ENCODE data around the gene MEIKIN. TPM values are rescaled to one million over a fixed set of nuclear protein-coding genes. Genes with fewer than 3 reads are reported as not detected.

MEIKIN gene
- total RNA-seq, 4 donors from 2014 or later: not detected

DNA sequence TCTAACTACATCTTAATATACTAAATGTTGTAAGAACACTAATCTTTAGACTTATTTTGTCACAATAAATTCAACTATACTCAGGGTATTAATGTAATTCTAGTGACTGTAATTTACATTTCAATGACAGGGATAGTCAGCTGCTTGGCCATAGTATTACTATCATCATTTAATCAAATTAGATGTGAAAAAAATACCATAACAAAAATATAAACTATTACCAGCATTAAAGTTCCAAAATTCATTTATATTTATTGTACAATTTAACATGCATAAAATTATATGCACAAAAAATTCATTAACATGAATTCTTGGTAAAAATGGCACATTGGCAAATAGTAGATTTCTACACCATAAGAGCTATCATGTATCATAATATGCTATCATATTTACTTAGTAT lies 177.6 kb downstream of the MEIKIN start:
- Histone ChIP-seq H3K4me3 (no peak overlapping the region), H3K27me3 (no peaks in the 10 kb centered on the region), H3K27ac (replicated peaks in 1 of 4) (no peak overlapping the region), H3K9me3 (no peaks in the 10 kb centered on the region), H3K36me3 (peaks cover 0 to 3% (median 0%) of the 10 kb centered on the region in 4 donors), H3K4me1 (peaks cover 24 to 64% (median 54%) of the 10 kb centered on the region in 4 donors)
- DNase-seq (ENCODE audit: extremely low spot score): no peak
- intact Hi-C loops (cut with DNase I): no loop called here
- TF ChIP-seq, protein P1, sequence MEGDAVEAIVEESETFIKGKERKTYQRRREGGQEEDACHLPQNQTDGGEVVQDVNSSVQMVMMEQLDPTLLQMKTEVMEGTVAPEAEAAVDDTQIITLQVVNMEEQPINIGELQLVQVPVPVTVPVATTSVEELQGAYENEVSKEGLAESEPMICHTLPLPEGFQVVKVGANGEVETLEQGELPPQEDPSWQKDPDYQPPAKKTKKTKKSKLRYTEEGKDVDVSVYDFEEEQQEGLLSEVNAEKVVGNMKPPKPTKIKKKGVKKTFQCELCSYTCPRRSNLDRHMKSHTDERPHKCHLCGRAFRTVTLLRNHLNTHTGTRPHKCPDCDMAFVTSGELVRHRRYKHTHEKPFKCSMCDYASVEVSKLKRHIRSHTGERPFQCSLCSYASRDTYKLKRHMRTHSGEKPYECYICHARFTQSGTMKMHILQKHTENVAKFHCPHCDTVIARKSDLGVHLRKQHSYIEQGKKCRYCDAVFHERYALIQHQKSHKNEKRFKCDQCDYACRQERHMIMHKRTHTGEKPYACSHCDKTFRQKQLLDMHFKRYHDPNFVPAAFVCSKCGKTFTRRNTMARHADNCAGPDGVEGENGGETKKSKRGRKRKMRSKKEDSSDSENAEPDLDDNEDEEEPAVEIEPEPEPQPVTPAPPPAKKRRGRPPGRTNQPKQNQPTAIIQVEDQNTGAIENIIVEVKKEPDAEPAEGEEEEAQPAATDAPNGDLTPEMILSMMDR (IDR thresholded peaks at IDR 0.05): no peak
- no peak for TF ChIP-seq EP300 (IDR thresholded peaks at IDR 0.05)
- TF ChIP-seq POLR2A (IDR thresholded peaks at IDR 0.05; ENCODE audit: low read depth): no peak
- no peak for TF ChIP-seq POLR2AphosphoS5 (IDR thresholded peaks at IDR 0.05)

DNA sequence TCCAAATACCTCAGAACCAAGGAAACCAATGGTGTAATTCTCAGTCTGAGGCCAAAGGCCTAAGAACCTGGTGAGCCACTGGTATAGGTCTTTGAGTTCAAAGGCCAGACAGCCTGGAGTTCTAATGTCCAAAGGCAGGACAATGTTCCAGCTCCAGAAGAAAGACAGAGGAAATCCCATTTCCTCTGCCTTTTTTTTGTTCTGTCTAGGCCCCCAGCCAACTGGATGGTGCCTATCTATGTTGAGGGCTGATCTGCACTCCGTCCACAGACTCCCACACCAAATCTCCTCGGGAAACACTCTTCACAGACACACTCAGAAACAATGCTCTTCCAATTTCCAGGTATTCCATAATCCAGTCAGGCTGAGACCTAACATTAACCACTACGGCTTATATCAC lies 178.8 kb downstream of the MEIKIN start:
- H3K27ac ChIP-seq (replicated peaks in 1 of 4): no peak overlapping the region
- intact Hi-C loops (cut with DNase I): no loop called here
- H3K9me3 ChIP-seq: no peaks in the 10 kb centered on the region
- peaks cover 17 to 52% (median 45%) of the 10 kb centered on the region in 4 donors for H3K4me1 ChIP-seq
- H3K27me3 ChIP-seq: no peaks in the 10 kb centered on the region
- H3K36me3 ChIP-seq: peaks cover 0 to 3% (median 0%) of the 10 kb centered on the region in 4 donors
- TF ChIP-seq POLR2AphosphoS5 (IDR thresholded peaks at IDR 0.05): no peak
- no peak for TF ChIP-seq POLR2A (IDR thresholded peaks at IDR 0.05; ENCODE audit: low read depth)
- TF ChIP-seq, protein P1 (IDR thresholded peaks at IDR 0.05): no peak
- no peak for TF ChIP-seq EP300 (IDR thresholded peaks at IDR 0.05)
- no peak overlapping the region for H3K4me3 ChIP-seq
- WGBS: 85% methylated on average over 3 of the region's 3 CpGs
- DNase-seq (ENCODE audit: extremely low spot score): no peak

DNA sequence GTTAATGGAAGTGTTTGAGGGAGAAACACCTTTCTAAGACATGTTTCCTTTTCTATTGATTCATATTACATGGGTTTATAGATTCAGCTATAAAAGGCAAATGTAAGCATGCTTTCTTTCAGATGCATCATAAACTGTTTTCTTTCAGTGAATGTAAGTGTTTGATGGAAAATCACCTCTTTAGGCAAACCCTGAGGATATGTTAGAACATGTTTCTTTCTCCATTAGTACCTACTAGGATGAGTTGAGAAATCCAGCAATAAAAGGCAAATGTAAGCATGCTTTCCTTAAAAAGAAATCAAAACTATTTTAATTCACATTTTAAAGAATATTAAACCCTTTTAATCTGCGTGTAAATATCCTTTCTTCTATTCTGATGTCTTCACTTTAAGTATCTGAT lies 180.2 kb downstream of the MEIKIN start:
- 98% methylated on average over 1 of the region's 1 CpG for WGBS
- Histone ChIP-seq H3K4me3 (no peak overlapping the region), H3K27me3 (no peaks in the 10 kb centered on the region), H3K36me3 (peaks cover 0 to 3% (median 0%) of the 10 kb centered on the region in 4 donors), H3K27ac (replicated peaks in 1 of 4) (no peak overlapping the region), H3K9me3 (no peaks in the 10 kb centered on the region), H3K4me1 (peaks cover 18 to 49% (median 33%) of the 10 kb centered on the region in 4 donors)
- intact Hi-C loops (cut with DNase I): no loop called here
- TF ChIP-seq, protein P1 (IDR thresholded peaks at IDR 0.05): no peak
- TF ChIP-seq POLR2AphosphoS5 (IDR thresholded peaks at IDR 0.05) (no peak), POLR2A (IDR thresholded peaks at IDR 0.05; ENCODE audit: low read depth) (no peak), EP300 (IDR thresholded peaks at IDR 0.05) (no peak)
- DNase-seq (ENCODE audit: extremely low spot score): no peak

DNA sequence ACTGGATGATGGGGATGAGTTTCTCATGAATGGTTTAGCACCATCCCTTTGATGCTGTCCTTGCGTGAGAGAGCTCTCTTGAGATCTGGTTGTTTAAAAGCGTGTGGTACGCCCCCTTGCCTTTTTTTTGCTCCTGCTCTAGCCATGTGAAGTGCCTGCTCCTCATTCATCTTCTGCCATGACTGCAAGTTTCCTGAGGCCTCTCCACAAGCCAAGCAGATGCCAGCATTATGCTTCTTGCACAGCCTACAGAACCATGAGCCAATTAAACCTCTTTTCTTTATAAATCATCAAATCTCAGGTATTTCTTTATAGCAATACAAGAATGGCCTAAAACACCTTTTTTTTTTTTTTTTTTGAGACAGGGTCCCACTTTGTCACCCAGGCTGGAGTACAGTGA lies 181.5 kb downstream of the MEIKIN start:
- Histone ChIP-seq H3K4me3 (no peak overlapping the region), H3K36me3 (peaks cover 0 to 3% (median 0%) of the 10 kb centered on the region in 4 donors), H3K27me3 (no peaks in the 10 kb centered on the region), H3K27ac (replicated peaks in 1 of 4) (no peak overlapping the region), H3K4me1 (peaks cover 15 to 41% (median 27%) of the 10 kb centered on the region in 4 donors), H3K9me3 (no peaks in the 10 kb centered on the region)
- TF ChIP-seq POLR2AphosphoS5 (IDR thresholded peaks at IDR 0.05): no peak
- TF ChIP-seq, protein P1 (IDR thresholded peaks at IDR 0.05): no peak
- no peak for TF ChIP-seq EP300 (IDR thresholded peaks at IDR 0.05)
- no peak for TF ChIP-seq POLR2A (IDR thresholded peaks at IDR 0.05; ENCODE audit: low read depth)
- WGBS: 98% methylated on average over 3 of the region's 3 CpGs
- DNase-seq (ENCODE audit: extremely low spot score): no peak
- intact Hi-C loops (cut with DNase I): no loop called here

DNA sequence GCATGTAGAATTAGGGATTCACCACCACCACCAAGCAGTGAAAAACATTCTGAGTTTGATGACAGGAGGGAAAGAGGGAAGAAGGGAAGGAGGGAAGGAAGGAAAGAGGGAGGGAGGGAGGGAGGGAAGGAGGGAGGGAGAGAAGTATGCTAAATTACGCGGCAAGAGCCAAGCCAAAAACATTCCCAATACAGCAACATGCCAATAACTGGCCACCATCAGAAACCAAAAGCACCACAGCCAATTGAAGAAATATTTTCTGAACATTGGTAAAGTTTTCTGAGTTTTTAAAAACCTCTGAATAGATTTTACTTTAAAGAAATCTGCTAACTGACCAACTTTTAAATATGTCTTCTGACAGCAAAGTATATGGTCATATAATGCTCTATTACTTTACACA lies 184.7 kb downstream of the MEIKIN start:
- Histone ChIP-seq H3K4me1 (peaks cover 18 to 51% (median 37%) of the 10 kb centered on the region in 4 donors), H3K36me3 (peaks cover 0 to 3% (median 0%) of the 10 kb centered on the region in 4 donors), H3K9me3 (no peaks in the 10 kb centered on the region), H3K4me3 (no peak overlapping the region), H3K27ac (replicated peaks in 1 of 4) (no peak overlapping the region), H3K27me3 (no peaks in the 10 kb centered on the region)
- DNase-seq (ENCODE audit: extremely low spot score): no peak
- no peak for TF ChIP-seq EP300 (IDR thresholded peaks at IDR 0.05)
- TF ChIP-seq, protein P1 (IDR thresholded peaks at IDR 0.05): no peak
- no peak for TF ChIP-seq POLR2A (IDR thresholded peaks at IDR 0.05; ENCODE audit: low read depth)
- TF ChIP-seq POLR2AphosphoS5 (IDR thresholded peaks at IDR 0.05): no peak
- intact Hi-C loops (cut with DNase I): no loop called here
- WGBS: 84% methylated on average over 2 of the region's 2 CpGs

Data from esophagus muscularis mucosa (tissue), 4 donors.